ENCODE measurements around the gene FGD3. TPM values are rescaled to one million over a fixed set of nuclear protein-coding genes. Genes with fewer than 3 reads are reported as not detected.

Gene FGD3
- total and polyA plus RNA-seq, 4 donors: 1.6 to 6.2 (median 3.6) TPM

GRCh38 chr9:92944921-92945320 lies 2.4 kb upstream of the FGD3 start:
- Histone ChIP-seq H3K9ac (ENCODE audit: low read depth in 1 of 2, low read length in 2 of 2) (no peak overlapping the region), H3K9me3 (ENCODE audit: control insufficient read depth in 4 of 4, low read length in 3 of 4) (no peaks in the 10 kb centered on the region), H3K36me3 (ENCODE audit: control insufficient read depth in 4 of 4, insufficient read depth in 3 of 4, low read depth in 1 of 4, low read length in 3 of 4) (no peaks in the 10 kb centered on the region), H3K4me3 (ENCODE audit: low read depth in 1 of 3, low read length in 3 of 3) (no peak overlapping the region), H3K4me1 (ENCODE audit: control insufficient read depth in 4 of 4, insufficient read depth in 4 of 4, low read length in 3 of 4) (peaks cover 0 to 8% (median 4%) of the 10 kb centered on the region in 4 donors), H3K27me3 (ENCODE audit: control insufficient read depth in 4 of 4, insufficient read depth in 4 of 4, low read length in 3 of 4) (peaks cover 0 to 4% (median 2%) of the 10 kb centered on the region in 4 donors), H3K27ac (ENCODE audit: low read depth in 1 of 2, low read length in 2 of 2) (no peak overlapping the region)
- TF ChIP-seq GABPA (IDR thresholded peaks at IDR 0.05 in 1 of 2, conservative IDR thresholded peaks at IDR 0.05 in 1 of 2) (no peak), EGR1 (IDR thresholded peaks at IDR 0.05; ENCODE audit: low read depth in 2 of 2) (no peak), RXRA (IDR thresholded peaks at IDR 0.05) (no peak), RAD21 (IDR thresholded peaks at IDR 0.05) (no peak), SP1 (IDR thresholded peaks at IDR 0.05) (no peak), NR2F2 (IDR thresholded peaks at IDR 0.05) (no peak), MAX (IDR thresholded peaks at IDR 0.05) (no peak), CTCF (IDR thresholded peaks at IDR 0.05; ENCODE audit: low read depth, low read length, missing input control) (no peak), YY1 (IDR thresholded peaks at IDR 0.05) (no peak)
- 97% methylated on average over 8 of the region's 8 CpGs for WGBS
- DNase-seq (ENCODE audit: low spot score): no peak

GRCh38 chr9:92945796-92946195 lies 1.5 kb upstream of the FGD3 start:
- H3K36me3 ChIP-seq (ENCODE audit: control insufficient read depth in 4 of 4, insufficient read depth in 3 of 4, low read depth in 1 of 4, low read length in 3 of 4): no peaks in the 10 kb centered on the region

More at GRCh38 chr9:92945796-92946195, 1.5 kb upstream of the FGD3 start:
- H3K27me3 ChIP-seq (ENCODE audit: control insufficient read depth in 4 of 4, insufficient read depth in 4 of 4, low read length in 3 of 4): peaks cover 0 to 4% (median 2%) of the 10 kb centered on the region in 4 donors
- H3K9me3 ChIP-seq (ENCODE audit: control insufficient read depth in 4 of 4, low read length in 3 of 4): no peaks in the 10 kb centered on the region
- no peak overlapping the region for H3K4me3 ChIP-seq (ENCODE audit: low read depth in 1 of 3, low read length in 3 of 3)
- no peak for DNase-seq (ENCODE audit: low spot score)
- H3K27ac ChIP-seq (ENCODE audit: low read depth in 1 of 2, low read length in 2 of 2): no peak overlapping the region
- no peak for TF ChIP-seq EGR1 (IDR thresholded peaks at IDR 0.05; ENCODE audit: low read depth in 2 of 2)
- TF ChIP-seq FOXA2 (IDR thresholded peaks at IDR 0.05): no peak
- TF ChIP-seq MAX (IDR thresholded peaks at IDR 0.05): no peak
- no peak for TF ChIP-seq ZBTB33 (IDR thresholded peaks at IDR 0.05)
- TF ChIP-seq RXRA (IDR thresholded peaks at IDR 0.05): no peak
- TF ChIP-seq HNF4A (conservative IDR thresholded peaks at IDR 0.05): no peak
- no peak for TF ChIP-seq GABPA (IDR thresholded peaks at IDR 0.05 in 1 of 2, conservative IDR thresholded peaks at IDR 0.05 in 1 of 2)
- no peak for TF ChIP-seq RAD21 (IDR thresholded peaks at IDR 0.05)
- TF ChIP-seq ATF3 (IDR thresholded peaks at IDR 0.05): no peak
- no peak for TF ChIP-seq NR2F2 (IDR thresholded peaks at IDR 0.05)
- TF ChIP-seq TAF1 (conservative IDR thresholded peaks at IDR 0.05): no peak
- TF ChIP-seq CTCF (IDR thresholded peaks at IDR 0.05; ENCODE audit: low read depth, low read length, missing input control): no peak
- no peak for TF ChIP-seq HNF4G (IDR thresholded peaks at IDR 0.05)
- no peak for TF ChIP-seq YY1 (IDR thresholded peaks at IDR 0.05)
- no peak overlapping the region for H3K9ac ChIP-seq (ENCODE audit: low read depth in 1 of 2, low read length in 2 of 2)
- 98% methylated on average over 8 of the region's 8 CpGs for whole genome bisulfite sequencing
- peaks cover 0 to 8% (median 4%) of the 10 kb centered on the region in 4 donors for H3K4me1 ChIP-seq (ENCODE audit: control insufficient read depth in 4 of 4, insufficient read depth in 4 of 4, low read length in 3 of 4)

Data from liver (tissue), 9 donors.